GM18526 (cell line): Measurements from ENCODE around the gene PDE4D.

Source experiments
- POLR2A ChIP-seq: IDR thresholded peaks from 3 replicates; pipeline ENCODE4 v1.6.1; 2011; ENCODE audit not compliant: insufficient read length; ENCODE audit errors: extremely low read depth

Gene PDE4D

DNA sequence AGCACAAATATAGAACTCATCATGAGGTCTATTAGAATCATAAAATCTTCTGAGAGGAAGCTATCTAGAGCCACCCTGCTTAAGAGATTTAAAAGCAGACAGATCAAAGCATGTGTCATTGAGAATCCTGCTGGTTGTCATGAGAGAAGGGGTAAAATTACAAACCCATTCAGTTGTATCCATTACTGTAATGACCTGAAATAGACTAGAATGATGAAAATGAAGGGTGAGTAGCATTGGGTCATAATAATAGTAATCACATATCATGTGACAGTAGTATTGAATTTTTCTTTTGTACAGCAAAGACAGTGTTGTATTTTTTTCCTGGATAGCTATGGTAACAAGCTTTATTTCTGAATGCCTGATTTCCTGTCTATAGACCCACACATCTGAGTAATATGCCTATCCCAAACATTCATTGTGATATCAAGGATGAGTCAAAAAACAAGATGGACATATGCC lies 149.0 kb downstream of the PDE4D start:
- TF ChIP-seq POLR2A: no peak

DNA sequence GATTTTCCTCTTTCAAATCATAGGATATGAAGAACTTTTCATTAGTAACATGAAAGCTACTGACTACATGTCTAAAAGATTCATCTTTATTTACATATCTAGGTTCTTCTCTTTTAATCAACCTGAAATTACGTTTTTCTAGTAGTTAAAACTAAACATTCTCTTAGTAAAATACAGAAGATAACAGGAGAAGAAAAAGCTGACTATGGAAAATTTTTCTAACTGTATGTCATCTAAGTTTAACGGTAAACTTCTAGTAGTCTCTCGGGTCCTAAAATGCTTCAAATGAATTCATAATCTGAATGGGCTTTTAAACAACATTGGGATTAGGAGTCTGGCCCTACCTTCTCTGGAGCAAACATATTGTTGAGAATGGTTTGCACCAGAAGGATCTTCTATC lies 151.9 kb downstream of the PDE4D start:
- TF ChIP-seq POLR2A: no peak

DNA sequence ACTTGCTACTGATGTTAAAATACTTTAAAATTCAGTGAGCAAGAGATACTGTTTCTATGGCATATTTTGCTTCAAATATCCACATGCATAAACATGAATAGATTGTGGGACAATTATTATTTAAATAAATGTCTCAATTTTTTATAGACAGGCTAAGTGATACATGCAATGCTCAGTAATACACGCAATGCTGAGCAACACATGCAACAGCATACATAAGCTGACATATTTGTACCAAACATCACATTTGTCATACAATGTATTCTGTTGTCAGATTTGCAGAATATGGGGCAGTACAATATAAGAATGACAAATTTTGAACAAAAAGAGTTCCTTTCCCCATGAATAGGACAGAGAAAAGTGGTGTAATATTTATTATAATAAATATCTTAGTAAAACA lies 155.5 kb downstream of the PDE4D start:
- no peak for TF ChIP-seq POLR2A

GRCh38 chr5:59732806-59733205 lies 160.7 kb downstream of the PDE4D start:
- no peak for TF ChIP-seq POLR2A

DNA sequence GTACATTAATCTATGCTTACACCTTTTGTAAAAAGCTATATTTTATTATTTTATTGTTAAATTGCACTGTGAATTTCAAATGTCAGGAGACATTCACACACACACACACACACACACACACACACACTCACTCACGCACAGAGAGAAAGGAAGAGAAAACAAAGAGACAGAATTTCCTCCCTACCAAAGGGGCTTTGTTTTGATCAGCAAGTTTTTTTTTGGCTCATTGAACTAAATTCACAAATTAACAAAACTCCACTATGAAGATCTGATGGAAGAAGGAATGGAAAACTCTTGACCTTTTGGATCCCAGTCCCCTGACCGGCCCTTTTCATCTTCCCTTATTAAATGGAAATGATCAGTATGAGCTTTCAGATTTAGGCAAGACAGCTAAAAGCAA lies 161.2 kb downstream of the PDE4D start:
- TF ChIP-seq POLR2A: no peak

- TF ChIP-seq POLR2A: no peak
Measured at GRCh38 chr5:59731809-59732208, 161.7 kb downstream of the PDE4D start.

GRCh38 chr5:59729820-59730219 lies 163.7 kb downstream of the PDE4D start:
- TF ChIP-seq POLR2A: no peak

DNA sequence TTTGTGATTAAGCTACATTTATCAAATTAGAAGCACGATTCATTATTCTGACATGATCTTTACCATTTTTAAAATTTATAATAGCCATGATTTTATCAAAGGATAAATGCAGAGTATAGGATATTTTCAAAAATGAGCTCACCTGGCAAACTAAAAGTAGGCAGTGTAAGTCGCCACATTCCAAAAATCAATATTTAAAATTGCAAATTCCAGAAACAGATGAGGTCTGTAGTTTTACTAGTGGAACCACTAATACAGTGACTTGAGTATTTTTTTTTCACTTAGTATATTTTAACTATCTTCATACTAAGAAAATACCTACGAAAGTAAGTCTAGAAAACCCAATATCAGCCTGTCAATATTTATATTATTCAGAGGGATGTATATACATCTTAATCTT lies 164.2 kb downstream of the PDE4D start:
- no peak for TF ChIP-seq POLR2A

DNA sequence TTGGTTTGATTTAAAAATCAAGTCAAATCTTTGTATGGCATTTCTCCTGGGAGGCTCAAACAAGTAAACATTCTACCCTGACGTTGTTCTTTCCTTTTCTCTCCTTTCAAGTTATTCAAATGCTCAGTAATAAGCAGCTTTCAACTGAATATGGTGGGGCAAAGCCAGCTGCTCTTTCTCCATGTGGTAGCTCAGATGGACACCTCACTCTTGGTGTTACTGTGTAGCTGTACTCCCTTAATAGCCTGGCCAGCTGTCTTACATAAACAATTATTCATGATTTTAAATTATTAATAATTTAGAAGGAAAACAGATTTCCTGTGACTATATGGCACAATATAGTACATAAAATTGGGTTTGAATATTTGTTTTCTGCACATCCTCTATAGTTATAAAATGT lies 165.2 kb downstream of the PDE4D start:
- no peak for TF ChIP-seq POLR2A

DNA sequence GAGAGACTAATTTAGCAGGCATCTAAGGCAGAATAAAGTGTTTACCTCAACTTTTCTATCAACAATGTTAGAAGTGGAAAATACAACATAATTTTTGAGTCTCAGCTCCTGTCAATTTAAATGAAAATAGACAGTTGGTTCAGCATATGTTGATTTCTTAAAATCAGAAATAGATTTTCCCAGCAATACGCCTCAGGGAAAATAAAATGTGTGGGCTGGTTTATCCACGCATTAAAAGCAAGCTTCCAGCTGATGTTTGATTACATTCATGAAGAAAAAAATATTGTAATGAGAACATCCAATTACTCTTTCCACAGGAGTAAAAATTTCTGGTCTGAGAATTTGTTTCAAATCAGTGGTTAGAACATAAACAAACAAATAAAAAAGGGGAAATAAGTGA lies 166.3 kb downstream of the PDE4D start:
- TF ChIP-seq POLR2A: no peak

DNA sequence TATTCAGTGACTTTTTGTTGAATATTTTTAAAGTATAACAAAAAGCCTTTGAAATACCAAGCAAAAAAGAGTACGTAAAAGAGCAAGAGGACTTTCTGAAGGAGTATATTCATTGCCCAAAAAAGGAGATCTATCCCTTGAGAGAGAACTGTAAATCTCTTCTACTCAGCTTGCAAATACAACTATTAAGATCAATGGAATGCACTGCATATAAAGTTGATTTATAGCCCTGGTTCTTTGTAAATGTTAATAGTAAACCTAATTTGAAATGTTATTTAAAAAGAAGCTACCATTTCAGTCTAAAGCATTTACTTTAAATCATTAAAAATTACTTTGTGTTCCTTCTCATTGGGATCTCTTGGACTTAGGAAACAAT lies 168.1 kb downstream of the PDE4D start:
- no peak for TF ChIP-seq POLR2A

DNA sequence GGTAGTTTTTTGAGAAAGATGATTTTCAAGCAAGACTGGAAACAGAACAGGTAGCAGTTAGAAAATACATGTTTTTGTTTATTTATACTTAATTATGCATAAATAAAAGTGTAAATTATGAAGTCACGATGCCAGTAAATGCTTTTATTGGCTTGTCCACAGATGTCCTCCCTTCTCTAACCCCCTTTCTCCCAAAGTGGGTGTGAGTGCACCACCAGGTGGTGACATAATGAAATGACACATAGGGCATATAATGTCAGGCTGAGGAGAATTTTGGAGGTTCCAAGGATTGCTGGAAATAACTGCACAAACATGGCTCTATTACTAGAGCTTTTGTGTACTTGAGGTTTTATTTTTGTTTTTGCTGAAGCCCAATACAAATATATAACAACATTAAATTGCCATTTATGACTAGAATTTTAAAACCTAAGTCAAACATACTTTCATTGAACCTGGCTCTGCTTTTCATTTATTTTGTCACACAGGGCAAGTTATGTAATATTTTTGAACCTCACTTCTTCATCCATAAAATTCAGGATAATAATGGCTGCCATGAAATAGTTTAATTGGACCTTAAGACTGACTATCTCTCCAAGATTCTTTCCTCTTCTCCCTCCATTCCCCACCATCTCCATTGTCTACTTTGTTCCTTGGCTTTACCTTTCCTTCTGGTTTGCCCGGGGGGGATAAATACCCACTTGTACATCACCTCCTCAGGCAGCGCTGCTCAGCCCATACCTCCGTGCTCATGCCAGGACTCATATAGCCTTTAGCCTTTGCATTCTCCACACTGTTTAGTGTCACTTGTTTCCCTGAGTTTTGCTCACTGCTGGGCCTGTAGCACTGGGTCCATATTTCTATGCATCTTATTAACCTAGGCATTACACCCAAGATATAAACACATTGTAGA lies 168.8 kb downstream of the PDE4D start:
- TF ChIP-seq POLR2A: no peak

DNA sequence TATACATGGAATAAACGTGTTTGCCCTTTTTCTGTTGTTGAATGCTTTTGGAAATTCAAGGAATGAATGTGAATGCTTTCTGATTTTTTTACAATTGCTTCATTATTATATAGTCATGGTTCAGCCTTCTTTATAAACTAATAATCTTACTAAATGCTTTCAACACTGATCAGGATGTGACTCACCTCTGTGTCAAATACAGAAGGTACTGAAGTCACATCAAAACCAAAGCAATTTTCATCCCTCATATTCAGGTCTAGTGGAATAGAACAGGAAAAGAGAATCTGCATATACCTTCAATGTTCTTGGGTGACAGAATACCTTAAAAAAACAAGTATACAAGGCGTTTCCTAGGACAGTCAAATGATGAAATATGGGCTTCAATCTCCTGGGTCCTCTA lies 170.7 kb downstream of the PDE4D start:
- no peak for TF ChIP-seq POLR2A

DNA sequence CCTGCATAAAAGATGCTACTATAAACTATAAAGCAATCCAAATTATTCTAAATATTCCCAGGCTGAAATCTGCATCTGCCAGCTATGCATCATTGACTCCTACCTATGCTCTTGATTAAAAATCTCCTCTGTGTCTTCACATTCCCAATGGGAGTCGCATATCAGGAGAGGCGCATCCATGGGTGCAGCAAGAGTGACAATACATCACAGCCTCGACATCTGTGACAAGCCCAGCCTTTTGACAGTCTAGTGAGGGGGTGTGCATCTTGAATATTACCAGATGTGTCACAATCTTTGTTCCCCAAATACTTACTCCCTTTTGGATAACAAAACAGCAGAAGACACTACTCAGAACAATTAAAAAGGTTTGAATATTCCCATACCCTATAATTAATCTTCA lies 171.8 kb downstream of the PDE4D start:
- TF ChIP-seq POLR2A: no peak

DNA sequence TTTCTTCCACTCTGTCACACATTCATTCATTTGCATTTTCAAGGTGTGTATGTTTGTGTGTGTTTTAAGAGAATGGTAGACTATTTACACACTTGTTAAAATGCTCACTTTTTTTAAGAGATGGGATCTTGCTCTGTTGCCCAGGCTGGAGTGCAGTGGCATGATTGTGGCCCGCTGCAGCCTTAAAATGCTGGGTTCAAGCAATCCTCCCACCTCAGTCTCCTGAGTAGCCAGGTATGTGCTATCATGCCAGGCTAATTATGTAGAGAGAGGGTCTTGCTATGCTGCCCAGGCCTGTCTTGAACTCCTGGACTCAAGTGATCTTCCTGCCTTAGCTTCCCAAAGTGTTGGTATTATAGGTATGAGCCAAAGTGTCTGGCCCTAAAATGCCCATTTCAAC lies 173.5 kb downstream of the PDE4D start:
- TF ChIP-seq POLR2A: no peak

- no peak for TF ChIP-seq POLR2A
Measured at GRCh38 chr5:59716966-59717500, 176.5 kb downstream of the PDE4D start.

- no peak for TF ChIP-seq POLR2A
Measured at GRCh38 chr5:59716029-59716428, 177.5 kb downstream of the PDE4D start.
